H9 (cell line): ENCODE data around the gene KREMEN1. TPM values are rescaled to one million over a fixed set of nuclear protein-coding genes. Genes with fewer than 3 reads are reported as not detected.

ENCODE experiments used
- DNase-seq: peaks from one replicate; pipeline ENCODE4 v3.0.0-alpha.2; 2017
- H2AFZ ChIP-seq: one replicate; pipeline ENCODE4 v1.6.1; 2013; ENCODE audit warnings: mild to moderate bottlenecking, low read length, control low read depth, moderate library complexity
- H2AK5ac ChIP-seq: 2 replicates; pipeline ENCODE4 v1.6.1; 2013; ENCODE audit warnings: low read length, control low read depth, mixed read lengths; ENCODE audit not compliant: insufficient read length
- H2BK120ac ChIP-seq: one replicate; pipeline ENCODE4 v1.6.1; 2013; ENCODE audit warnings: low read depth, mild to moderate bottlenecking, low read length, control low read depth, inconsistent platforms; ENCODE audit not compliant: poor library complexity, severe bottlenecking
- H2BK12ac ChIP-seq: 2 replicates; pipeline ENCODE4 v1.6.1; 2013; ENCODE audit warnings: low read length, control low read depth, mixed read lengths, low read depth; ENCODE audit not compliant: insufficient read length
- H2BK15ac ChIP-seq: 2 replicates; pipeline ENCODE4 v1.6.1; 2013; ENCODE audit warnings: low read depth, low read length, control low read depth
- H2BK20ac ChIP-seq: one replicate; pipeline ENCODE4 v1.6.1; 2013; ENCODE audit warnings: low read depth, mild to moderate bottlenecking, low read length, control low read depth, inconsistent platforms; ENCODE audit not compliant: poor library complexity, severe bottlenecking
- H2BK5ac ChIP-seq: 2 replicates; pipeline ENCODE4 v1.6.1; 2013; ENCODE audit warnings: low read length, control low read depth, mixed read lengths; ENCODE audit not compliant: insufficient read length
- H3K14ac ChIP-seq: 2 replicates; pipeline ENCODE4 v1.6.1; 2013; ENCODE audit warnings: low read length, control low read depth; ENCODE audit not compliant: insufficient read depth
- H3K18ac ChIP-seq: 2 replicates; pipeline ENCODE4 v1.6.1; 2013; ENCODE audit warnings: low read depth, mild to moderate bottlenecking, mixed read lengths, low read length, control low read depth; ENCODE audit not compliant: insufficient read length
- H3K23ac ChIP-seq: 2 replicates; pipeline ENCODE4 v1.6.1; 2013; ENCODE audit warnings: low read length, control low read depth, mixed read lengths, low read depth; ENCODE audit not compliant: insufficient read length
- H3K23me2 ChIP-seq: 2 replicates; pipeline ENCODE4 v1.6.1; 2013; ENCODE audit warnings: low read depth, mild to moderate bottlenecking, mixed read lengths, low read length, control low read depth; ENCODE audit not compliant: insufficient read length, poor library complexity, severe bottlenecking
- H3K27ac ChIP-seq: 2 replicates; pipeline ENCODE4 v1.5.1; 2013; ENCODE audit warnings: low read length, control low read depth, mixed read lengths, low read depth; ENCODE audit not compliant: insufficient read length
- H3K27me3 ChIP-seq: 2 replicates; pipeline ENCODE4 v1.6.1; 2013; ENCODE audit warnings: low read length, control low read depth, inconsistent platforms; ENCODE audit not compliant: insufficient read depth
- H3K4ac ChIP-seq: 2 replicates; pipeline ENCODE4 v1.6.1; 2013; ENCODE audit warnings: low read depth, mild to moderate bottlenecking, control low read depth, inconsistent platforms, low read length, moderate library complexity
- H3K4me1 ChIP-seq: 2 replicates; pipeline ENCODE4 v1.6.1; 2013; ENCODE audit warnings: low read length, control low read depth, inconsistent platforms; ENCODE audit not compliant: insufficient read depth
- H3K4me2 ChIP-seq: 2 replicates; pipeline ENCODE4 v1.6.1; 2013; ENCODE audit warnings: low read length, control low read depth, mixed read lengths; ENCODE audit not compliant: insufficient read length, insufficient read depth
- H3K56ac ChIP-seq: 2 replicates; pipeline ENCODE4 v1.6.1; 2013; ENCODE audit warnings: low read depth, mild to moderate bottlenecking, mixed read lengths, low read length, control low read depth; ENCODE audit not compliant: insufficient read length
- H3K79me1 ChIP-seq: 2 replicates; pipeline ENCODE4 v1.6.1; 2013; ENCODE audit warnings: low read depth, mild to moderate bottlenecking, moderate library complexity, low read length, control low read depth, inconsistent platforms; ENCODE audit not compliant: insufficient read depth, poor library complexity, severe bottlenecking
- H3K79me2 ChIP-seq: 2 replicates; pipeline ENCODE4 v1.6.1; 2013; ENCODE audit warnings: low read length, control low read depth, inconsistent platforms; ENCODE audit not compliant: insufficient read depth
- H3K9ac ChIP-seq: 2 replicates; pipeline ENCODE4 v1.6.1; 2013; ENCODE audit warnings: low read length, control low read depth, mixed read lengths; ENCODE audit not compliant: insufficient read length; ENCODE audit errors: extremely low read depth
- H3K9me3 ChIP-seq: one replicate; pipeline ENCODE4 v1.6.1; 2013; ENCODE audit warnings: low read depth, low read length, inconsistent platforms; ENCODE audit not compliant: control insufficient read depth
- H3T11ph ChIP-seq: one replicate; pipeline ENCODE4 v1.6.1; 2013; ENCODE audit warnings: mild to moderate bottlenecking, low read length, control low read depth, inconsistent platforms
- H4K20me1 ChIP-seq: one replicate; pipeline ENCODE4 v1.6.1; 2013; ENCODE audit not compliant: control insufficient read depth, insufficient read length, insufficient read depth
- H4K5ac ChIP-seq: 2 replicates; pipeline ENCODE4 v1.6.1; 2013; ENCODE audit warnings: low read depth, mild to moderate bottlenecking, mixed read lengths, low read length, control low read depth; ENCODE audit not compliant: insufficient read length
- H4K8ac ChIP-seq: replicated peaks from 2 replicates; pipeline ENCODE4 v1.6.1; 2013; ENCODE audit warnings: low read length, control low read depth, mixed read lengths, low read depth; ENCODE audit not compliant: insufficient read length
- H4K91ac ChIP-seq: 2 replicates; pipeline ENCODE4 v1.6.1; 2013; ENCODE audit warnings: low read depth, mild to moderate bottlenecking, moderate library complexity, mixed read lengths, low read length, control low read depth; ENCODE audit not compliant: insufficient read length
- H3K27ac Mint-ChIP-seq, 3 experiments: 2 replicates in 2 of 3; 3 replicates in 1 of 3; pipeline ENCODE4 v1.8.0; 2020 to 2021; ENCODE audit warnings: mixed read lengths in 3 of 3, mild to moderate bottlenecking in 1 of 3, moderate library complexity in 1 of 3
- H3K27me3 Mint-ChIP-seq: 2 replicates; pipeline ENCODE4 v1.8.0; 2021; ENCODE audit warnings: low read depth, mild to moderate bottlenecking, moderate library complexity, mixed read lengths
- H3K36me3 Mint-ChIP-seq, 3 experiments: 2 replicates in 2 of 3; 3 replicates in 1 of 3; pipeline ENCODE4 v1.8.0; 2020 to 2021; ENCODE audit warnings: low read depth in 3 of 3, mixed read lengths in 3 of 3; ENCODE audit not compliant: insufficient read depth in 1 of 3
- H3K4me1 Mint-ChIP-seq, 2 experiments: 2 replicates each; pipeline ENCODE4 v1.8.0; 2020; ENCODE audit warnings: mixed read lengths in 2 of 2
- H3K4me3 Mint-ChIP-seq, 2 experiments: 2 replicates in 1 of 2; 3 replicates in 1 of 2; pipeline ENCODE4 v1.8.0; 2020 to 2021; ENCODE audit warnings: mild to moderate bottlenecking in 2 of 2, mixed read lengths in 2 of 2, moderate library complexity in 1 of 2
- H3K9me3 Mint-ChIP-seq, 2 experiments: 2 replicates in 1 of 2; 3 replicates in 1 of 2; pipeline ENCODE4 v1.8.0; 2020; ENCODE audit warnings: mild to moderate bottlenecking in 2 of 2, mixed read lengths in 2 of 2, moderate library complexity in 1 of 2
- CTCF ChIP-seq: fragments of 200-600 bp; sonication (generic); conservative IDR thresholded peaks from 3 replicates; pipeline ENCODE4 v1.8.0; 2021; ENCODE audit warnings: antibody characterized with exemption, mild to moderate bottlenecking
- WGBS: extraction: QIAGEN DNeasy Blood & Tissue Kit; methylation state at CpG from one replicate; pipeline ENCODE4 v1.1.7; 2013; ENCODE audit warnings: missing lambda C conversion rate, low lambda C conversion rate, mixed read lengths; ENCODE audit not compliant: insufficient read length; ENCODE audit errors: extremely low coverage; 5-methylcytosine and 5-hydroxymethylcytosine counted together
- total RNA-seq: library from RNA; stranded (reverse); gene quantifications from 2 replicates; pipeline ENCODE4 v1.2.1, GENCODE V29; 2021

KREMEN1 gene
- total RNA-seq, 1 experiment from 2014 or later = 2.4 TPM

- H2BK12ac ChIP-seq = no peak overlapping the region
- no peaks in the 10 kb centered on the region for H3K23me2 ChIP-seq
- H3K4me1 ChIP-seq = no peaks in the 10 kb centered on the region
- H2BK120ac ChIP-seq = no peak overlapping the region
- H3K4me1 Mint-ChIP-seq = peaks cover 5 to 13% of the 10 kb centered on the region in 2 experiments
- H3K27ac ChIP-seq = no peak overlapping the region
- no peaks in the 10 kb centered on the region for H3K27me3 Mint-ChIP-seq
- H3K9me3 ChIP-seq = no peaks in the 10 kb centered on the region
- H3K79me1 ChIP-seq = no peaks in the 10 kb centered on the region
- H4K8ac ChIP-seq = no peak overlapping the region
- DNase-seq = no peak
- H2BK20ac ChIP-seq = no peak overlapping the region
- no peak overlapping the region for H4K91ac ChIP-seq
- no peaks in the 10 kb centered on the region for H3K79me2 ChIP-seq
- H3K56ac ChIP-seq = no peak overlapping the region
- H2AK5ac ChIP-seq = no peak overlapping the region
- TF ChIP-seq CTCF = no peak
- H2BK15ac ChIP-seq = no peak overlapping the region
- H3K14ac ChIP-seq = no peak overlapping the region
- H3K18ac ChIP-seq = no peak overlapping the region
- H2BK5ac ChIP-seq = no peak overlapping the region
- no peaks in the 10 kb centered on the region for H4K20me1 ChIP-seq
- H3K27me3 ChIP-seq = no peaks in the 10 kb centered on the region
- H3K4me2 ChIP-seq = no peak overlapping the region
- no peak overlapping the region for H3K4me3 Mint-ChIP-seq
- no peaks in the 10 kb centered on the region for H3K36me3 Mint-ChIP-seq
- no peak overlapping the region for H4K5ac ChIP-seq
- no peaks in the 10 kb centered on the region for H3K9me3 Mint-ChIP-seq
- WGBS = no CpG with 5 or more reads among the region's 7 CpGs
- H3K4ac ChIP-seq = no peak overlapping the region
- H3K9ac ChIP-seq = no peak overlapping the region
- H3K23ac ChIP-seq = no peak overlapping the region
- no peak overlapping the region for H3K27ac Mint-ChIP-seq
- H2AFZ ChIP-seq = no peak overlapping the region
- H3T11ph ChIP-seq = no peak overlapping the region
Observed at GRCh38 chr22:29112681-29113080, 39.8 kb downstream of the KREMEN1 start.
